ENCODE data around the gene UBE2D3. TPM values are rescaled to one million over a fixed set of nuclear protein-coding genes. Genes with fewer than 3 reads are reported as not detected.

Gene UBE2D3
- 347 TPM for total RNA-seq

GRCh38 chr4:102826890-102827673 is at the start of gene UBE2D3:
UBE2D3 (minus strand) TSS chr4:102827551; CDS start chr4:102826508, 1,043 bp downstream.
- no peaks in the 10 kb centered on the region for H3K27me3 ChIP-seq
- no peaks in the 10 kb centered on the region for H3K36me3 ChIP-seq
- intact Hi-C loops (cut with DNase I), result loop anchor here (2.0 to 10.0 kb wide), 3 partner anchors 42 to 250 kb away; partner anchors contain the start of genes CISD2, MANBA and SLC9B2
- peak in 1 of 2 donors; percentile 94 for DNase-seq (ENCODE audit: extremely low spot score in 2 of 2)
- H3K27ac ChIP-seq, result peak within 1 kb of the TSS; percentile 100
- TF ChIP-seq CTCF (IDR thresholded peaks at IDR 0.05) (no peak), POLR2AphosphoS5 (IDR thresholded peaks at IDR 0.05; ENCODE audit: insufficient read depth in 1 of 2, low read depth in 1 of 2) (peak; percentile 68 to 94), POLR2A (IDR thresholded peaks at IDR 0.05) (peak in 1 of 2 donors; percentile 84)
- H3K4me3 ChIP-seq, result peak within 1 kb of the TSS; percentile 79 to 88
- no peaks in the 10 kb centered on the region for H3K9me3 ChIP-seq
- peaks cover 44% of the 10 kb centered on the region for H3K4me1 ChIP-seq

GRCh38 chr4:102871772-102872171 is 44.4 kb upstream of the UBE2D3 start:
- intact Hi-C loops (cut with DNase I), result no loop called here
- H3K4me1 ChIP-seq, result peaks cover 12% of the 10 kb centered on the region
- H3K9me3 ChIP-seq, result no peaks in the 10 kb centered on the region
- DNase-seq (ENCODE audit: extremely low spot score in 2 of 2), result no peak
- H3K4me3 ChIP-seq, result no peak overlapping the region
- H3K36me3 ChIP-seq, result peaks cover 0 to 7% of the 10 kb centered on the region in 2 donors
- TF ChIP-seq CTCF (IDR thresholded peaks at IDR 0.05), result no peak
- H3K27ac ChIP-seq, result no peak overlapping the region
- H3K27me3 ChIP-seq, result no peaks in the 10 kb centered on the region

DNA sequence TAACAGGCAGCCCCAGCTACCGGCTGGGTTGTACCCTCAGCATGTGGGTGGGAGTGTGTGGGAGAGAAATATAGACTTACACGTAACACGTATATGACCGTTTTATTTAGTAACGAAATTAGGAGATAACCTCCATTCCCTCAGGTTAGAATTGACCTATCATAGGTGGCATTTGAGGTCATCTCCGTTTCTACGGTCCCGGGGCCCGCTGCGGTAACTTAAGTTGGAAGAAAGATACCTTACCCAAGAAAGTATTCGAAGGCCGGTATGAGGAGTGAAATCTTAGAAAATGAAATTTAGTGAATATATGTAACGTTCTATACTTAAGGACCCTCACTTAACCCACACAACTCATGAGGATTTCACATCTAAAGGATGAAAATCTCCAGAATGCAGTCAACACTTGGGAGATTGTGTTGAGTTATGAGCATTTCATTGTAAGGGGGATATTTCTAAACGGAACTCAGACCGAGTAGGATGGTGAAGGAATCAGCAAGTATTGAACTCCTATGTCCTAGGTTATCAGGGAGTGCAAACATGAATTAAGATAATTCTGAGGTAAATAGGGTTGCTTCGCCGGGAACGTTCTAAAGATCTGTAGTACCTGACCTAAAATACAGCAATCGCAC is 42.3 kb upstream of the UBE2D3 start:
- H3K9me3 ChIP-seq, result no peaks in the 10 kb centered on the region
- intact Hi-C loops (cut with DNase I), result loop anchor here (2.0 kb wide), 1 partner anchor 43 kb away; the partner anchor contains the start of gene UBE2D3
- peak overlapping the region; percentile 95 for H3K27ac ChIP-seq
- no peaks in the 10 kb centered on the region for H3K36me3 ChIP-seq
- peaks cover 12% of the 10 kb centered on the region for H3K4me1 ChIP-seq
- TF ChIP-seq POLR2AphosphoS5 (IDR thresholded peaks at IDR 0.05; ENCODE audit: insufficient read depth in 1 of 2, low read depth in 1 of 2) (no peak), POLR2A (IDR thresholded peaks at IDR 0.05) (no peak), CTCF (IDR thresholded peaks at IDR 0.05) (no peak)
- no peak for DNase-seq (ENCODE audit: extremely low spot score in 2 of 2)
- no peaks in the 10 kb centered on the region for H3K27me3 ChIP-seq
- peak overlapping the region; percentile 70 to 86 for H3K4me3 ChIP-seq

DNA sequence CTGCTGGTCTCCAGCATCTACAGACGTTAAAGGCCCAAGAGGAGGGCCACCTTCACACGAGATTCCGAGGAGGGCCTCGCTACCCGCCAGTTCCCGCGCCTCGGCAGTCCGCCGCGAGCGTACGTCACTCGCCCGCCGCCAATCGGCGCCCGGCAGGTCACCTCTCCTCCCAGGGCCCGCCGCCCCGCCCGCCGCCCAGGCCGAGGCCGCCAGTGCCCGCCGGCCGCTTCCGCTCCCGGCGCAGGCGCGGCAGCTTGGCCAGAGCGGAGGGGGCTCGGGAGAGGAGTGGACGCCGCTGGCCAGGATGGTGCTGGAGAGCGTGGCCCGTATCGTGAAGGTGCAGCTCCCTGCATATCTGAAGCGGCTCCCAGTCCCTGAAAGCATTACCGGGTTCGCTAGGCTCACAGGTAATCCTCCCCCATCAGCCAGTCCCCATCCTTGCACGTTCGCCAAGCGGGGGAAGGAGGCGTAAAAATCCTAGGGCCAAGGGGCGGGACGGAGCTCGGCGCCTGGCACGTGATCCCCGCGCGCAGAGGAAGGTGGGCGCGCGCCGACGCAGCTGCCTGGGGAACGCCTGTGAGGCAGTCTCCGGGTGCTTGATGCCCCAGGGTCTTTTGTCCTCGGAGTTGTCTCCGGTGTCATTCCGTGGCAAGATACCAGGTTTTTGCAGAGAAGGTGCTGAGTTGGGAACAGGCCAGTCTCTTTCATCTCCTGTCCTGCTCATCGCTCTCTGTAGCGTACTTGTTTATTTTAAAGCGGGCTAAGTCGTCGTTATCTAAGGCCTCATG is 41.6 kb upstream of the UBE2D3 start, which contains the start of gene CISD2:
Gene CISD2, plus strand, starts transcription at position 212 of the 788 bp plus-strand sequence. Its CDS starts 93 bp downstream, at position 305.
- TF ChIP-seq CTCF (IDR thresholded peaks at IDR 0.05), result no peak
- peak in 1 of 2 donors; percentile 86 for TF ChIP-seq POLR2A (IDR thresholded peaks at IDR 0.05)
- TF ChIP-seq POLR2AphosphoS5 (IDR thresholded peaks at IDR 0.05; ENCODE audit: insufficient read depth in 1 of 2, low read depth in 1 of 2), result peak; percentile 72 to 96
- peak in 1 of 2 donors; percentile 95 for DNase-seq (ENCODE audit: extremely low spot score in 2 of 2)
- intact Hi-C loops (cut with DNase I), result loop anchor here (2.0 kb wide), 1 partner anchor 42 kb away; the partner anchor contains the start of gene UBE2D3
- H3K9me3 ChIP-seq, result no peaks in the 10 kb centered on the region
- no peaks in the 10 kb centered on the region for H3K36me3 ChIP-seq
- H3K4me3 ChIP-seq, result peak within 1 kb of the TSS; percentile 70 to 86
- H3K27me3 ChIP-seq, result no peaks in the 10 kb centered on the region
- peaks cover 12% of the 10 kb centered on the region for H3K4me1 ChIP-seq
- peak within 1 kb of the TSS; percentile 95 for H3K27ac ChIP-seq

Measured in vagina (tissue), 2 donors.